HG03060 (cell line): ENCODE measurements around the gene KIF17.

Experiments used
- ATAC-seq: cut with Tn5 transposase; IDR thresholded peaks from one replicate; pipeline ENCODE4 v1.9.1; 2021; ENCODE audit warnings: low read depth, moderate number of reproducible peaks; ENCODE audit not compliant: unreplicated experiment

Gene KIF17

DNA sequence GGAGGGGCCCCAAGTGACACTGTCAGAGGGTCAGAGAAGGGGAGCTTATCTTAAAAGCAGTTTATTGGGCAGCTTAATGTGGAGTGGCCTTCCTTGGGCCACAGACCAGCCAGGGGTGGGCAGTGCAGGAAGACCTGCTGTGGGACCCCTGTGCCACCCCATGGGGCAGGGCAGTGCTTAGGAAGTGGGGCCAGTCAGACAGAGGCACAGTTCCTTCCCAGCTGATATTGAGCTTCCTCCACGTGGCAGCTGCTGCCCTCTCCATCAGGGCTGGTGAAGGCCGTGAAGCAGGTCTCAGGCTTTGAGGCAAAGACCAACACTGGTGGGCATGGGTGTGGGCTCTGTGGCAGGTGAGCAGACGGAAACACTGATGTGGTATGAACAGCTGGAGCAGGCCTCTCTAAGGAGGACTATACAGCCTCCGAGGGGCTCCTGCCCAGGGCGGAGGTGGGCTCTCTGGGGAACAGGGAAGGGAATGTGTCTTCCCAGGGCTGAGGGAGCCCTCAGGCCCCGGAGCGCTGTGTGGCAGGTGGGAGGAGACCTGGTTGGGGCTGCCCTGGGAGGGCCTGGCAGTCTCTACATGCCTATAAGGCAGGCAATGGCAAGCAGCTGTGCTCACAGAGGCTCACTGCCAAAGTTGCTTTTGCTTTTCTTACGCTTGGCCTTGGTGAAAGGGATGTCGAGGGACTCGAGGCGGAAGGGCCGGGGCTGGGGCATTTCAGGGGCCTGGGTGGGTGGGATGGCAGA is 53.7 kb downstream of the KIF17 start:
- no peak for ATAC-seq

GRCh38 chr1:20663365-20663764 is 54.4 kb downstream of the KIF17 start:
- no peak for ATAC-seq

GRCh38 chr1:20662110-20662475 is 55.7 kb downstream of the KIF17 start:
- ATAC-seq: no peak

DNA sequence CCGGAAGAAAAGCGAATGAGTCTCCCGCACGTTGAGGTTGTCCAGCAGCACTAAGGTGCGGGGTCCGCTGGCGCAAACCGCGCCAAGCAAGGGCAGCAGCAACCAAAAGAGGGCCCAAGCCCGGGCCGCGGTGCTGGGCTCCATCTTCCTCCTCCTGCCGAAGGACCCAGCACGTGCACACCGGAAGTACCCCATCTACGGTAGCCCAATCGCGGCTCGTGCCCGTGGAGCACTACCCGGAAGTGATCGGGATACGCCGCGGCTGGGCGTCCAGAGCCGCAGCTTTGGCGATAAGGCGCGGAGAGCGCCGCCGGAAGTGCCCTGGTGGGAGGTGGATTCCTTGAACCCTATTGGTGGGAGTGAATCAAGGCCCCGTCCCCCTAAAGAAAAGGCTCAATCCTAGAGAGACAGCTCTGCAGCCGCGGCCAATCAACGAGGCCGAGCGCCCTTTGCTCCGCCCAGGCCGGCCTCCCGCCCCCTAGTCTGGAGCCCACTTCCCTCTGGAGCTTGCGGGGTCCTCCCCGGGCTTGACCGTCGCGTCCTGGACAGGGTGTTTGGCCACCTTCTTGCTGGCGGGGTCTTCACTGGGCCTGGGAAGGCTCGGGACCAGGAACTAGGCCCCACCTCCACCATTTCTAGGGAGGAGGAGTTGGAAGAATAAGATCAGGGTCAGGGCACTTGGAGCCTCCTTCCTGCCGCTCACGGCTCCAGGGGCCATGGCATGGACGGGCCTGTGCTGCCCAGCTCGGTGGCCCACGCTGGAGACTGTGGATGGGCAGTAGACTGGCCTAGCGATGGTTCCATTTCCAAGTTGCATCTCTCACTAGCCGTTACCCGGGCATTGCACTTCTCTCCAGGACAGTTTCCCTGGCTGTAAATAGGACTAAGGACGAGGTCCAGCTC is 56.3 kb downstream of the KIF17 start, which contains the start of gene DDOST:
DDOST (minus strand) TSS at position 163 of the 903 bp plus-strand sequence; CDS start at position 144, 19 bp downstream.
- peak; percentile 94 for ATAC-seq

DNA sequence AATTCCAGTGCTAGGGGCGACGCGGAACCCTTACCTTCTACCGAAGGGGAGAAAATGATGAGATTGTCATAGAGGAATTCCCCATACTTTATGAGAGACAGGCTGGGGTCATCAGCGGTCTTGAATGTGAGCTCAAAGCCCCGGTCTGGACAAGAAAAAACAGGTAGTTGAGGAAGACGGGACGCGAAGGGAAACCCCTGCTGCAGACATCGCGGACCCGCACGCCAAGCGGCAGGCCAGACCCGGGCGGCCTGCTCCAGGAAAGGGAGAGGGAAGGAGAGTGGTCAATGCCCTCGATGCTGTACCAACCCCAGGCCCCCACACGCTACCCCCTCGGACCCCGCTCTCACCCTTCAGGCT is 57.0 kb downstream of the KIF17 start:
- ATAC-seq: no peak

GRCh38 chr1:20660363-20660762 is 57.4 kb downstream of the KIF17 start:
- no peak for ATAC-seq

- ATAC-seq: no peak
Measured at GRCh38 chr1:20658166-20658915, 59.5 kb downstream of the KIF17 start.

DNA sequence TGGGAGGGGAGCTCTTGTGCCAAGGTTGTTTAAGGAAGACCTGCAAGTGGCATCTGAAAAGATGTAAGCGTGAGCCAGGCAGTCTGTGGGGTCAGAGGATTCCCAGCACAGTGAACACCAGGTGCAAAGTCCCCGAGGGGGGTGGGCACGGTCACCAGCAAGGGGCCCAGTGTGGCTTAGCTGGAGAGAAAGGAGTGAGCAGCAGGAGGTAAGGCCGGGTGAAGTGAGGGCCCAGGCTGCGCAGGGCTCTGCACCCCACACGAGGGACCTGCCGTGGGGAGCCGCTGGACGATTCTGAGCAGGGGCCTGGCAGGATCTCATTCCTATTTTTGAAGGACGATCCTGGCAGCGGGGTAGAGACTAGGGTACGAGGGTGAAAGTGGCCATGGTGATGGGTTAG is 60.8 kb downstream of the KIF17 start:
- ATAC-seq: no peak

GRCh38 chr1:20654104-20654690 is 63.6 kb downstream of the KIF17 start:
- no peak for ATAC-seq

- no peak for ATAC-seq
Measured at GRCh38 chr1:20652300-20652699, 65.5 kb downstream of the KIF17 start.

- no peak for ATAC-seq
Measured at GRCh38 chr1:20648946-20649345, 68.9 kb downstream of the KIF17 start.

DNA sequence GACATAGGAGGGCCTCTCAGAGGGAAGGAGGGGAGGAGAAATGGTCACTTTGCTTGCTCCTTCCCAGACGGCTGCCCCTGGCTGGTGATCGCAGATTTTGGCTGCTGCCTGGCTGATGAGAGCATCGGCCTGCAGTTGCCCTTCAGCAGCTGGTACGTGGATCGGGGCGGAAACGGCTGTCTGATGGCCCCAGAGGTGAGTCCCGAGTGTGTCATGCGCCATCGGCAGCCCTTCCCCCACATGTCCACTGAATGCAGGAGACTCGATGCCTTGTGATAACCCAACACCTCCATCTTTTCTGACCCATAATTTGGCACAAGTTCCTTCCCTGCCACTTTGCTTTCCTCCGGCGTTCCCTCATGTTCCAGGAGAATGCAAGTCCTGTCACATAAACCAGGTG is 69.4 kb downstream of the KIF17 start:
- no peak for ATAC-seq

GRCh38 chr1:20645414-20645813 is 72.4 kb downstream of the KIF17 start:
- ATAC-seq: no peak

DNA sequence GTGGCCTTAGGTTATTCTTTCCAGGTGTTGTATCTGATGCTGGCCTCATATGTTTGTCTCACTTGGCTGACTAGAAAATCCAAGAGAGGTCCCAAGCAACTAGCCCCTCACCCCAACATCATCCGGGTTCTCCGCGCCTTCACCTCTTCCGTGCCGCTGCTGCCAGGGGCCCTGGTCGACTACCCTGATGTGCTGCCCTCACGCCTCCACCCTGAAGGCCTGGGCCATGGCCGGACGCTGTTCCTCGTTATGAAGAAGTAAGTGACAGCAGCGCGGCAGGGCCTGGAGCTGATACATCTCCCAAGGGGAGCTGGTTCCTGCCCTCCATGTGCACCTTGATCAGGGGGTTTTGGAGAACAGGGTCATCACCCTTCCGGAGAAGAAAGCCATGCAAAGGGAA is 73.4 kb downstream of the KIF17 start:
- ATAC-seq: no peak

- ATAC-seq: no peak
Measured at GRCh38 chr1:20643080-20643479, 74.7 kb downstream of the KIF17 start.

GRCh38 chr1:20641975-20642374 is 75.8 kb downstream of the KIF17 start:
- no peak for ATAC-seq

- no peak for ATAC-seq
Measured at GRCh38 chr1:20640183-20640597, 77.6 kb downstream of the KIF17 start.

DNA sequence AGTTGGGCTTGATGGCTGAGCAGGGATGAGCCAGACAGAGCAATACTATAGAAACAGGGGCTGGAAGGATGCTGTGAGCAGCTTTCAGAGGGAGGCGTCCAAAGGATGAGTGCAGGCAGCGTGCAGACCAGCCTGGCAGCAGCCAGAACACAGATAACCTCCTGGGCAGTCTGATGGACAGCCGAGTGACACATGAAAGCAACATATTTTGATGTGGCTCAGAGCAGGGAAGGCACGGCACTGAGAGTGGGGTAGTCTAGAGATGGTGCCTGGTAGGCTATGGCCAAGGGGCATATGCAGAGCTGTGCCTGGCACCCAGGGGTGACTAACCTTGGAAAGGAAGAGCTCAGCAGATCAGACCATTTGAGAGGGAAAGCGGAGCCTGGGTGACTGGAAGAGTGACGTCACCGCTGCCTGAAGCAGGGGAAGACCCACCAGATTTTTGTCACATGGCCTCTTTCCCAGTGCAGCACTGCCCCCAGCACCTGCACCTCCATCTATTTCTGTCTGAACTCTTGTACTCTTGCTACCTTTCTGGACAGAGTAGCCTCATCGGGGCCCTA is 80.9 kb downstream of the KIF17 start:
- no peak for ATAC-seq

DNA sequence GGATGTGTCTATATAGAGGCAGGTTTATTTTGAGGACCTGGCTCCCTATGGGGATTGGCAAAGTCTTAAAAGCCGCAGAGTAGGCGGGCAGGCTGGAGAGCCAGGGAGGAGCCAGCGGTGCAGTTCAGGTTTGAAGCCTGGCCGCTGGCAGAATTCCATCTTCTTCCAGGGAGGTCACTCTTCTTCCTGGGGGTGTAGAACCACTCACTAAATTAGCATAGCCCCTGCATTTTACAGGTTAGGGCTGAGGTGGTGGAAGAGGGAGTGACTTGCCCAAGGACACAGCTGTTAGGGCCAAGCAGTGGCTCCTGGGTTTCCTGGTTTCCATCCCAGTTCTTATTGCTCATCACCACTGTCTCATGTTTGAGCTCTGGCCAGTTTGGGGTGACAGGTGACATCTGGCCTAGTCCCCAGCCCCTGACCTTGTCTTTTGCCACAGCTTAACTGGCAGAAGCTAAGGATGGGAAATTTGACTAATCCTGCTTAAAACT is 83.2 kb downstream of the KIF17 start:
- ATAC-seq: no peak

- ATAC-seq: no peak
Measured at GRCh38 chr1:20634065-20634593, 83.7 kb downstream of the KIF17 start.
